GM19328 (cell line): ENCODE results near the gene FAM222A.

Experiments used
- ATAC-seq: cut with Tn5 transposase; IDR thresholded peaks from one replicate; pipeline ENCODE4 v1.9.1; 2021; ENCODE audit warnings: mild to moderate bottlenecking, moderate library complexity; ENCODE audit not compliant: unreplicated experiment

Gene FAM222A

GRCh38 chr12:109736552-109737108 lies 23.0 kb downstream of the FAM222A start:
- no peak for ATAC-seq

- ATAC-seq = no peak
These were observed 23.5 kb downstream of the FAM222A start for GRCh38 chr12:109737126-109737525.

- ATAC-seq = no peak
These were observed 24.0 kb downstream of the FAM222A start for GRCh38 chr12:109737631-109738030.

- no peak for ATAC-seq
These were observed 24.6 kb downstream of the FAM222A start for GRCh38 chr12:109738209-109738608.

GRCh38 chr12:109738878-109739665 lies 25.4 kb downstream of the FAM222A start:
- ATAC-seq = no peak

- ATAC-seq = no peak
These were observed 26.4 kb downstream of the FAM222A start for GRCh38 chr12:109739747-109740693.

GRCh38 chr12:109740694-109741245 lies 27.1 kb downstream of the FAM222A start:
- ATAC-seq = no peak

- no peak for ATAC-seq
These were observed 27.8 kb downstream of the FAM222A start for GRCh38 chr12:109741286-109741969.

GRCh38 chr12:109741970-109742703 lies 28.5 kb downstream of the FAM222A start:
- no peak for ATAC-seq

GRCh38 chr12:109743076-109743910 lies 29.7 kb downstream of the FAM222A start:
- ATAC-seq = no peak

GRCh38 chr12:109744026-109744425 lies 30.4 kb downstream of the FAM222A start:
- no peak for ATAC-seq

GRCh38 chr12:109744986-109745942 lies 31.6 kb downstream of the FAM222A start:
- ATAC-seq = no peak

GRCh38 chr12:109752117-109753053 lies 38.8 kb downstream of the FAM222A start:
- no peak for ATAC-seq

GRCh38 chr12:109753054-109753401 lies 39.4 kb downstream of the FAM222A start:
- ATAC-seq = no peak

- no peak for ATAC-seq
These were observed 40.3 kb downstream of the FAM222A start for GRCh38 chr12:109753959-109754358.

GRCh38 chr12:109756457-109756856 lies 42.8 kb downstream of the FAM222A start:
- no peak for ATAC-seq
